ENCODE results near the gene PRORP. TPM values are rescaled to one million over a fixed set of nuclear protein-coding genes. Genes with fewer than 3 reads are reported as not detected.

The PRORP gene
- polyA plus RNA-seq, 1 of the 3 experiments (the other 2 are of a cell fraction): 17.9 TPM

DNA sequence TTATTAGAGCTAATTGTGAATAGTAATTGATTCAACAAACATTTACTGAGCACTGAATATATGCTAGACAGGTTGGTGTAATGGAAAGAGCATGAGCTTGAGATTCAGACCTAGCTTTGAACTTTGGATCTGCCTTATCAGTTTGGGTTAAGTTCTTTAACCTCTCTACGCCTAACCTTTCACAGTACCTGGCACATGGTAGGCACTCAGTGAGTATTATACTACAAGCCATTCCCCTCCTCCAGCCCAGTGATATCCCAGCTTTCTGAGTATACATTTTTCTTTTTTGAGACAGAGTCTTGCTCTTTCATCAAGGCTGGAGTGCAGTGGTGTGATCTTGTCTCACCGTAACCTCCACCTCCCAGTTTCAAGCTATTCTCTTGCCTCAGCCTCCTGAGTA, 44.3 kb upstream of the PRORP start:
- no peak overlapping the region for H2AFZ ChIP-seq (ENCODE audit: low read depth)
- peaks cover 35 to 53% of the 10 kb centered on the region in 2 experiments for H3K36me3 ChIP-seq (replicated peaks in 1 of 2; ENCODE audit: control insufficient read depth in 1 of 2, insufficient read depth in 2 of 2, low read length in 1 of 2)
- 91% methylated on average over 2 of the region's 2 CpGs for WGBS (ENCODE audit: low lambda C conversion rate)
- no peak overlapping the region for H3K4me2 ChIP-seq
- peaks cover 14% of the 10 kb centered on the region for H3F3A ChIP-seq (replicated peaks; ENCODE audit: insufficient read depth)
- no peaks in the 10 kb centered on the region for H3K4me1 ChIP-seq (ENCODE audit: control insufficient read depth in 1 of 2, insufficient read depth in 2 of 2, low read depth in 1 of 2, low read length in 1 of 2)
- ChIA-PET POLR2A (no interaction called here), CTCF (interaction anchor here (1.4 kb wide), 1 partner anchor 9 kb away, joined by 5 read pairs; no protein-coding TSS in a partner anchor)
- no peak overlapping the region for H3K4me3 ChIP-seq (ENCODE audit: low read depth in 2 of 2, low read length in 1 of 2)
- no peak overlapping the region for H3K27ac ChIP-seq (ENCODE audit: low read depth in 2 of 2, low read length in 1 of 2)
- TF ChIP-seq YY1 (IDR thresholded peaks at IDR 0.05; ENCODE audit: low read depth) (no peak), SIN3A (IDR thresholded peaks at IDR 0.05; ENCODE audit: borderline replicate concordance, low read depth, low read length) (no peak), MXI1 (IDR thresholded peaks at IDR 0.05; ENCODE audit: low read depth, low read length) (no peak), RCOR1 (IDR thresholded peaks at IDR 0.05; ENCODE audit: low read length) (no peak), EP300 (IDR thresholded peaks at IDR 0.05; ENCODE audit: borderline replicate concordance in 1 of 2, low read depth in 1 of 2, low read length in 1 of 2) (no peak), TAF1 (IDR thresholded peaks at IDR 0.05; ENCODE audit: borderline replicate concordance, low read depth, low read length) (no peak), RAD21 (IDR thresholded peaks at IDR 0.05; ENCODE audit: low read length) (no peak), FOXJ3 (CRISPR knock-in tag; IDR thresholded peaks at IDR 0.05) (no peak), FOSL2 (IDR thresholded peaks at IDR 0.05; ENCODE audit: borderline replicate concordance, low read depth) (no peak), SMC3 (IDR thresholded peaks at IDR 0.05; ENCODE audit: low read depth, low read length) (no peak), RXRA (IDR thresholded peaks at IDR 0.05; ENCODE audit: borderline replicate concordance, low read depth) (no peak), MEF2A (IDR thresholded peaks at IDR 0.05; ENCODE audit: borderline replicate concordance, low read depth) (no peak), GATA2 (CRISPR knock-in tag; IDR thresholded peaks at IDR 0.05) (no peak), CHD2 (IDR thresholded peaks at IDR 0.05; ENCODE audit: low read length, partially characterized antibody) (no peak), NRF1 (IDR thresholded peaks at IDR 0.05; ENCODE audit: low read depth, low read length) (no peak), JUND (IDR thresholded peaks at IDR 0.05) (no peak)
- TF ChIP-seq, protein P1, sequence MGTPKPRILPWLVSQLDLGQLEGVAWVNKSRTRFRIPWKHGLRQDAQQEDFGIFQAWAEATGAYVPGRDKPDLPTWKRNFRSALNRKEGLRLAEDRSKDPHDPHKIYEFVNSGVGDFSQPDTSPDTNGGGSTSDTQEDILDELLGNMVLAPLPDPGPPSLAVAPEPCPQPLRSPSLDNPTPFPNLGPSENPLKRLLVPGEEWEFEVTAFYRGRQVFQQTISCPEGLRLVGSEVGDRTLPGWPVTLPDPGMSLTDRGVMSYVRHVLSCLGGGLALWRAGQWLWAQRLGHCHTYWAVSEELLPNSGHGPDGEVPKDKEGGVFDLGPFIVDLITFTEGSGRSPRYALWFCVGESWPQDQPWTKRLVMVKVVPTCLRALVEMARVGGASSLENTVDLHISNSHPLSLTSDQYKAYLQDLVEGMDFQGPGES (IDR thresholded peaks at IDR 0.05; ENCODE audit: low read depth, low read length): no peak
- TF ChIP-seq, protein P2, sequence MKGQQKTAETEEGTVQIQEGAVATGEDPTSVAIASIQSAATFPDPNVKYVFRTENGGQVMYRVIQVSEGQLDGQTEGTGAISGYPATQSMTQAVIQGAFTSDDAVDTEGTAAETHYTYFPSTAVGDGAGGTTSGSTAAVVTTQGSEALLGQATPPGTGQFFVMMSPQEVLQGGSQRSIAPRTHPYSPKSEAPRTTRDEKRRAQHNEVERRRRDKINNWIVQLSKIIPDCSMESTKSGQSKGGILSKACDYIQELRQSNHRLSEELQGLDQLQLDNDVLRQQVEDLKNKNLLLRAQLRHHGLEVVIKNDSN (IDR thresholded peaks at IDR 0.05; ENCODE audit: borderline replicate concordance, low read depth): no peak
- TF ChIP-seq, protein P3, sequence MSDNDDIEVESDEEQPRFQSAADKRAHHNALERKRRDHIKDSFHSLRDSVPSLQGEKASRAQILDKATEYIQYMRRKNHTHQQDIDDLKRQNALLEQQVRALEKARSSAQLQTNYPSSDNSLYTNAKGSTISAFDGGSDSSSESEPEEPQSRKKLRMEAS (IDR thresholded peaks at IDR 0.05; ENCODE audit: low read depth): no peak
- TF ChIP-seq, protein P4, sequence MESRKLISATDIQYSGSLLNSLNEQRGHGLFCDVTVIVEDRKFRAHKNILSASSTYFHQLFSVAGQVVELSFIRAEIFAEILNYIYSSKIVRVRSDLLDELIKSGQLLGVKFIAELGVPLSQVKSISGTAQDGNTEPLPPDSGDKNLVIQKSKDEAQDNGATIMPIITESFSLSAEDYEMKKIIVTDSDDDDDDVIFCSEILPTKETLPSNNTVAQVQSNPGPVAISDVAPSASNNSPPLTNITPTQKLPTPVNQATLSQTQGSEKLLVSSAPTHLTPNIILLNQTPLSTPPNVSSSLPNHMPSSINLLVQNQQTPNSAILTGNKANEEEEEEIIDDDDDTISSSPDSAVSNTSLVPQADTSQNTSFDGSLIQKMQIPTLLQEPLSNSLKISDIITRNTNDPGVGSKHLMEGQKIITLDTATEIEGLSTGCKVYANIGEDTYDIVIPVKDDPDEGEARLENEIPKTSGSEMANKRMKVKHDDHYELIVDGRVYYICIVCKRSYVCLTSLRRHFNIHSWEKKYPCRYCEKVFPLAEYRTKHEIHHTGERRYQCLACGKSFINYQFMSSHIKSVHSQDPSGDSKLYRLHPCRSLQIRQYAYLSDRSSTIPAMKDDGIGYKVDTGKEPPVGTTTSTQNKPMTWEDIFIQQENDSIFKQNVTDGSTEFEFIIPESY (IDR thresholded peaks at IDR 0.05; ENCODE audit: borderline replicate concordance, low read depth): no peak
- H3K9me3 ChIP-seq: no peaks in the 10 kb centered on the region
- no peaks in the 10 kb centered on the region for H4K20me1 ChIP-seq (ENCODE audit: insufficient read depth)
- no peak for DNase-seq
- no peaks in the 10 kb centered on the region for H3K27me3 ChIP-seq (ENCODE audit: insufficient read depth)
- H3K9ac ChIP-seq: no peak overlapping the region
- no peaks in the 10 kb centered on the region for H3K9me2 ChIP-seq
- H3K79me2 ChIP-seq (ENCODE audit: insufficient read depth): peaks cover 7% of the 10 kb centered on the region; the same call in 1 of the 2 replicates
